ENCODE data around the gene C9orf50.
A peak's percentile ranks its signal among the peaks of the same experiment; 100 is the strongest.

Gene C9orf50, protein sequence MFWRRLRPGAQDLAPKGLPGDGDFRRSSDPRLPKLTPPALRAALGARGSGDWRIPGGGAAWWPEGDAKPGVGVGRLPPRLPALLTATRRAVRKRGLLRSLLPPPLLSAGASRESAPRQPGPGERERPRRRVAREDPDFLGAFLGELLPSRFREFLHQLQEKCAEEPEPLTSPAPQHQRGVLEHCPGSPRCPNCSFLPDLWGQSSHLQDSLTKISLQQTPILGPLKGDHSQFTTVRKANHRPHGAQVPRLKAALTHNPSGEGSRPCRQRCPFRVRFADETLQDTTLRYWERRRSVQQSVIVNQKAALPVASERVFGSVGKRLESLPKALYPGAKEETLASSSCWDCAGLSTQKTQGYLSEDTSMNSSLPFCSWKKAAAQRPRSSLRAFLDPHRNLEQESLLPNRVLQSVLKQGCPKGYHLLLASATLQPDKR

DNA sequence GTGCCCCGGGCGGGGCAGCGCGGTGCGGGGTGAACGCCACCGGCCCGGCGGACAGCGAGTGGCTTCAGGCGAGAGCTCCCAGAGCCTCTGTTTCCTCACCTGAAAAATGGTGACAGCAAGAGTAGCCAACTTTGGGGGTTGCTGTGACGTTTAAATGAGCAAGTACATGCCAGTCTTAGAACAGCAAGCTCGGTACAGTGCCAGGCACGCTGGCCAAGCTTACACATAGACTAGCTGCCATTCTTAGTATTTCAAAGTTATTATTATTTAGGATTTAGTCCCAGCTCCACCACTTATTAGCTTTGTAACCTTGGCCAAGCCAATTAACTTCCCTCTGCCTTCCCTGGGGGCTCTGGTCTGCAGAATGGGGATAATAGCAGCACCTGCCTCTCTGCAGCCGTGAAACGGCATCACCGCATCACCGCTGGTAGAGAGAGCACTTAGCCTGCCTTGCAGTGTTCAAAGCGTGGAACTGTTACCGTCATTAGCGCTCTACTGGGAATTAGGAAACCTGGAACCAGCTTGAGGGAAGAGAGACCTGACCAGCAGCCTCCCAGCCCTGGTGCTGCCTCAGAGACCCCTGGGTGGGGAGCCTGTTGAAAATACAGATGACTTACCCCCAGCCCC is at the start of gene C9orf50:
Gene C9orf50 (minus strand): TSS at position 433 of the 627 bp plus-strand sequence. CDS start 527 bp downstream, outside the sequence.
- Histone ChIP-seq H3K27ac (ENCODE audit: poor library complexity, severe bottlenecking) (no peak within 1 kb of the TSS), H3K36me3 (ENCODE audit: low read depth) (no peaks in the 10 kb centered on the region), H3K4me1 (ENCODE audit: insufficient read depth, poor library complexity, severe bottlenecking) (peaks cover 12% of the 10 kb centered on the region), H3K9me3 (ENCODE audit: severe bottlenecking) (no peaks in the 10 kb centered on the region), H3K4me3 (ENCODE audit: severe bottlenecking) (peak within 1 kb of the TSS; percentile 37), H3K27me3 (ENCODE audit: insufficient read depth, poor library complexity, severe bottlenecking) (no peaks in the 10 kb centered on the region)
- TF ChIP-seq, protein P1, sequence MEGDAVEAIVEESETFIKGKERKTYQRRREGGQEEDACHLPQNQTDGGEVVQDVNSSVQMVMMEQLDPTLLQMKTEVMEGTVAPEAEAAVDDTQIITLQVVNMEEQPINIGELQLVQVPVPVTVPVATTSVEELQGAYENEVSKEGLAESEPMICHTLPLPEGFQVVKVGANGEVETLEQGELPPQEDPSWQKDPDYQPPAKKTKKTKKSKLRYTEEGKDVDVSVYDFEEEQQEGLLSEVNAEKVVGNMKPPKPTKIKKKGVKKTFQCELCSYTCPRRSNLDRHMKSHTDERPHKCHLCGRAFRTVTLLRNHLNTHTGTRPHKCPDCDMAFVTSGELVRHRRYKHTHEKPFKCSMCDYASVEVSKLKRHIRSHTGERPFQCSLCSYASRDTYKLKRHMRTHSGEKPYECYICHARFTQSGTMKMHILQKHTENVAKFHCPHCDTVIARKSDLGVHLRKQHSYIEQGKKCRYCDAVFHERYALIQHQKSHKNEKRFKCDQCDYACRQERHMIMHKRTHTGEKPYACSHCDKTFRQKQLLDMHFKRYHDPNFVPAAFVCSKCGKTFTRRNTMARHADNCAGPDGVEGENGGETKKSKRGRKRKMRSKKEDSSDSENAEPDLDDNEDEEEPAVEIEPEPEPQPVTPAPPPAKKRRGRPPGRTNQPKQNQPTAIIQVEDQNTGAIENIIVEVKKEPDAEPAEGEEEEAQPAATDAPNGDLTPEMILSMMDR (IDR thresholded peaks at IDR 0.05; ENCODE audit: poor library complexity, severe bottlenecking) = no peak
- no peak for ATAC-seq (ENCODE audit: low read depth)
- no peak for DNase-seq (ENCODE audit: low spot score)

DNA sequence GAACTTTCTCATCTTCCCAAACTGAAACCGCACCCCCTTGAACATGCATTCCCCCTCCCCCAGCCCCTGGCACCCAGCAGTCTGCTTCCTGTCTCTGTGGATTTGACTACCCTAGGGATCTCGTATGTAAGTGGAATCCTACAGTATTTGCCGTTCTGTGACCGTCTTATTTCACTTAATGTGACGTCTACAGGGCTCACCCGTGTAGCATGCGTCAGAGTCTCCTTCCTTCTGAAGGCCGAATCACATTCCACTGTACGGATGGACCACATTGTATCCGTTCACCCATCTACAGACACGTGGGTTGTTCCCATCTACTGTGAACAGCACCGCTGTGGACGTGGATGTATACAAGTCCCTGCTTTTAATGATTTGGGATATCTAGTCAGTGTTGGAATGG is 49.0 kb upstream of the C9orf50 start:
- no peak for DNase-seq (ENCODE audit: low spot score)
- TF ChIP-seq, protein P1 (IDR thresholded peaks at IDR 0.05; ENCODE audit: poor library complexity, severe bottlenecking) = no peak
- no peak for ATAC-seq (ENCODE audit: low read depth)
- H3K4me3 ChIP-seq (ENCODE audit: severe bottlenecking) = no peak overlapping the region
- no peaks in the 10 kb centered on the region for H3K9me3 ChIP-seq (ENCODE audit: severe bottlenecking)
- H3K36me3 ChIP-seq (ENCODE audit: low read depth) = no peaks in the 10 kb centered on the region
- H3K27ac ChIP-seq (ENCODE audit: poor library complexity, severe bottlenecking) = no peak overlapping the region
- H3K4me1 ChIP-seq (ENCODE audit: insufficient read depth, poor library complexity, severe bottlenecking) = no peaks in the 10 kb centered on the region
- H3K27me3 ChIP-seq (ENCODE audit: insufficient read depth, poor library complexity, severe bottlenecking) = peaks cover 17% of the 10 kb centered on the region

DNA sequence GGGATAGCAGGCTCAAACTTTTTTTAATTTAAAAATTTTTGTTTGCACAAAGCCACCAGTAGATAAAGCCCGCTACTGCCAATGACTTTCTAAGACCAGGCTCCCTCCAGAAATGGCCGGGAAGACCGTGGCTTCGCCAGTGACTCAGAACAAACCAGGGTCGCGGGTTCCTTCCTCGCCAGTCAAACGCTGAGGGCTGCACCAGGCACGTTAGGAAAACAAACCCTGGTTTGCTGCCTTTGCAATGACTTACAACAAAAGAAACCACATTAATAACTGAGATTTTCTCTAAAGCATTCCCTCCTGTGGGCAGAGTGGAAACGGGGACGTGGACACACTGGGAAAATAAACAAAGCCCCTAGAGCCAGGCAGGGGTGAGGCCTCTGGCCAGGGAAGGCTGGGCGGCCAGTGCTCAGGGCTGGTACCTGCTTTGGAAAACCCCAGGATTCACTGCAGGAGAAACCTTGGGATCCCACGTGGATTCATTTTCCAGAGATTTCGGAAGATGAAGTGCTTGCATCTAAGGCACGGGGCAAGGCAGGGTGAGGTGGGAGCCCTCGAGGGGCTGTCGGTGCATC is 48.3 kb upstream of the C9orf50 start:
- peaks cover 16% of the 10 kb centered on the region for H3K27me3 ChIP-seq (ENCODE audit: insufficient read depth, poor library complexity, severe bottlenecking)

DNA sequence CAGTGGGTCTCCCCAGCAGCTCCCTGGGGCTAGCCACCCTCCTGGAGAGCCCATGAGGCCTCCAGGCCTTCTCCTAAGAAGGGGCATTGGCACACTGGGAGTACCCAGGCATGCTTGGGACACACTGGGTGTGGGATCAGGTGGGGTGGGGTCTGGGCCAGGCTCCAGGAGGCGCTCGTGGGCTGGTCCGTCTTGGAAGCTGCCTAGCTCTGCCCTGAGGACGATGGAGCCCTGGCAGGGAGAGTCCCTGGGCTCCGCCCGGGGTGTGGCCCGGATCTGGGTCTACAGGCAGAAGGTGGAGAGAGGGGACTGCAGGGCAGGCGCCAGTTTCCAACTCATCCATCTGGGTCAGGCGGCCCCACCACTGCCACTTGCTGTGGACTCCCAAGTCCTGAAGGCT is 46.9 kb upstream of the C9orf50 start:
- no peak overlapping the region for H3K4me3 ChIP-seq (ENCODE audit: severe bottlenecking)
- no peaks in the 10 kb centered on the region for H3K4me1 ChIP-seq (ENCODE audit: insufficient read depth, poor library complexity, severe bottlenecking)
- H3K36me3 ChIP-seq (ENCODE audit: low read depth) = no peaks in the 10 kb centered on the region
- H3K9me3 ChIP-seq (ENCODE audit: severe bottlenecking) = no peaks in the 10 kb centered on the region
- peaks cover 16% of the 10 kb centered on the region for H3K27me3 ChIP-seq (ENCODE audit: insufficient read depth, poor library complexity, severe bottlenecking)
- TF ChIP-seq, protein P1 (IDR thresholded peaks at IDR 0.05; ENCODE audit: poor library complexity, severe bottlenecking) = no peak
- DNase-seq (ENCODE audit: low spot score) = no peak
- no peak overlapping the region for H3K27ac ChIP-seq (ENCODE audit: poor library complexity, severe bottlenecking)
- ATAC-seq (ENCODE audit: low read depth) = no peak

More for the DNA sequence above, 48.3 kb upstream of the C9orf50 start:
- DNase-seq (ENCODE audit: low spot score) = no peak
- Histone ChIP-seq H3K4me1 (ENCODE audit: insufficient read depth, poor library complexity, severe bottlenecking) (no peaks in the 10 kb centered on the region), H3K36me3 (ENCODE audit: low read depth) (no peaks in the 10 kb centered on the region), H3K9me3 (ENCODE audit: severe bottlenecking) (no peaks in the 10 kb centered on the region), H3K4me3 (ENCODE audit: severe bottlenecking) (no peak overlapping the region), H3K27ac (ENCODE audit: poor library complexity, severe bottlenecking) (no peak overlapping the region)
- ATAC-seq (ENCODE audit: low read depth) = no peak
- TF ChIP-seq, protein P1 (IDR thresholded peaks at IDR 0.05; ENCODE audit: poor library complexity, severe bottlenecking) = no peak

Measured in RWPE2 (cell line).